Fibroblast of the aortic adventitia (primary cell): Measurements from ENCODE around the gene CEBPG. TPM values are rescaled to one million over a fixed set of nuclear protein-coding genes. Genes with fewer than 3 reads are reported as not detected.

ENCODE experiments used
- DNase-seq: peaks from one replicate; pipeline ENCODE4 v3.0.0-alpha.2; 2010; ENCODE audit warnings: low read depth
- H3K4me3 ChIP-seq: 2 replicates; pipeline ENCODE4 v1.5.1; 2011; ENCODE audit warnings: low read depth, mild to moderate bottlenecking, control low read depth, low read length, moderate library complexity
- CTCF ChIP-seq: IDR thresholded peaks from 2 replicates; pipeline ENCODE4 v1.5.1; 2011; ENCODE audit warnings: mild to moderate bottlenecking, low read length, control low read depth, inconsistent platforms; ENCODE audit not compliant: insufficient read depth
- total RNA-seq: library from RNA; depleted of rRNA; stranded (reverse); fragments of >200 nt; gene quantifications from 2 replicates; pipeline ENCODE4 v1.2.3, GENCODE V29; 2012; ENCODE audit warnings: low replicate concordance

CEBPG gene
- total RNA-seq, 1 donor, result 32.8 TPM

DNA sequence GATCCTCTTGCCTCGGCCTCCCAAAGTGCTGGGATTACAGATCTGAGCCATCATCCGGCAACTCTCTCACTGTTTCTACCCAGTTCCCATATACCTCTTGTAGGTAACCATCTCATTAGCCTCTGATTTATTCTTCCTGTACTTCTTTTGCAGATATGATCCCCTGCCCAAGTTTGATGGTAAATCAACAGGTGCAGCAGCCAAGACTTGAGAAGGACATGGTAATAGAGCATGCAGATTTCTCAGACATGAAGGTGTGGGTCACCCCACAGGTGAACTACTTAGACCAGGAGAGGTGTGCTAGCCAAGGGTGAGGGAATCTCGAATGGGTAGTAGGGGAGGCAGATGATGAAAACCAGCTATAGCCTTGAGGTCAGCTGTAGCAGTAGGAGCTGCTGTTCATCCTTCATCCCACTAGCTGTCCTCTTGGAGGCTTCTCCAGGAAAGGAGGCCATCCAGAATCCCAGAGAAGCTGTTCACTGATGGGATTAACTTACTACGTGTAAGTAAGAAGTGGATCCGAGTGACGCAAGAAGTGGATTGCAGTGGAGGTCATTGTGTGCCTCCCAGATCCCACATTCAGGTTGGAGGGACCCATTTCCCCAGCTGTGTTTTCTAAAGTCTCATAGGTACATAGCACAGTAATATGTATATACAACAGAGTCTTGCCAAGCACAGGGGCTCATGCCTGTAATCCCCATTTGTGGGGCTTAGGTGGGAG, 10.8 kb upstream of the CEBPG start:
- no peak for DNase-seq
- no peak for TF ChIP-seq CTCF
- H3K4me3 ChIP-seq, result no peak overlapping the region

- no peak for TF ChIP-seq CTCF
- DNase-seq, result no peak
- no peak overlapping the region for H3K4me3 ChIP-seq
Observed at GRCh38 chr19:33363476-33363875, 10.0 kb upstream of the CEBPG start.

- no peak for DNase-seq
Observed at GRCh38 chr19:33365691-33366090, 7.8 kb upstream of the CEBPG start.

DNA sequence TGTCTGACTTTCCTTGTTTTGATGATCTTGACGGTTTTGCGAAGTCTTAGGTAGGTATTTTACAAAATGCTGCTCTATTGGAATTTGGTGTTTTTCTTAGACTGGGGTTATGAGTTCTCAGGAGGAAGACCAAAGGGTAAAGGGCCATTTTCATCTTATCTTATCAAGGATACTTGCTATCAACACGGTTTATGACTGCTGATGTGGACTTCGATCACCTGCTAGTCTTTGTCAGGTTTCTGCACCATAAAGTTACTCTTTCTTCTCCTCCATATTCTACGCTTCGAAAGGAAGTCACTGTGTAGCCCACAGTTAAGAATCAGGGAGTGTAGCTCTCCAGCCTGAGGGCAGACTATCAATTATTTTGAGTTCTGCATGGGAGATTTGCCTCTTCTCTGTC, 7.4 kb upstream of the CEBPG start:
- TF ChIP-seq CTCF, result no peak
- no peak overlapping the region for H3K4me3 ChIP-seq
- no peak for DNase-seq

More at GRCh38 chr19:33365691-33366090, 7.8 kb upstream of the CEBPG start:
- no peak overlapping the region for H3K4me3 ChIP-seq
- no peak for TF ChIP-seq CTCF

DNA sequence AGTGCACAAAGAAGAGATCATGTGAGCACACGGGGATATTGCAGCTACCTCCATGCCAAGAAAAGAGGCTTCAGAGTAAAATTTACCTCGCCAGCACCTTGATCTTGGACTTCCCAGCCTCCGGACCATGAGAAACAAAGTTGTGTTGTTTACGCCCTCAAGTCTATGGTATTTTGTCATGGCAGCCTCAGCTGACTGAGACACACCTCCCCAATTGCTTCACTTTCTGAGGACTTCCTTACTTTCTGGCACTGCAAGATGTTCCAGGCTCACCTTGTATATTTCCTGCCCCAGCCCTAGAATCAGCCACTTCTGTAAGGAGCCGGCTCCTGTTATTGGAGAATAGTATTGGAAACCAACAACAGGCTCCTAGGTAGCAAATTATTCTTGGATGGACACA, 6.6 kb upstream of the CEBPG start:
- TF ChIP-seq CTCF, result no peak
- H3K4me3 ChIP-seq, result no peak overlapping the region
- DNase-seq, result no peak

GRCh38 chr19:33368074-33368864, 5.2 kb upstream of the CEBPG start:
- TF ChIP-seq CTCF, result no peak
- H3K4me3 ChIP-seq, result no peak overlapping the region
- DNase-seq, result no peak

DNA sequence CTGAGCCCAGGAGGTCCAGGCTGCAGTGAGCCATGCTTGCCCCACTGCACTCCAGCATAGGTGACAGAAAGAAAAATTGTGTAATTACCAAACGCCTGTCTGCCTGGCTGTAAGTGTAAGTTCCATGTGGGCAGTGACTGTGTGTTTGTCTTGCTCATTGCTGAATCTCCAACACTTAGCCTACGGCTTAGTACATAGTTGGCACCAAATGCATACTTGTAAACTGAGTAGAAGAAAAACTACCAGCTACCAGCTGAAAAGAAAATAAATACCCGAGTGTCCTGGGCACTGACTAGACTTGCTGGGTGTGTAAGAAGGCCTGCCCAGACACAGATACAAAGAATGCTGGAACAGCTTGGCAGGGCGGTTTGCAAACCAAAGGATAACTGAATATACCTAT, 2.7 kb upstream of the CEBPG start:
- TF ChIP-seq CTCF, result no peak
- DNase-seq, result no peak

More for the DNA sequence above, 2.7 kb upstream of the CEBPG start:
- H3K4me3 ChIP-seq, result no peak overlapping the region
